GM18511 (cell line): Measurements from ENCODE around the gene CD3G.
"Not testable (repeated sequence)": the region's sequence is repeated elsewhere in the genome, so short reads cannot be mapped to it uniquely, and the experiment has no call there.

Experiments
- ATAC-seq: cut with Tn5 transposase; IDR thresholded peaks from one replicate; pipeline ENCODE4 v1.9.1; 2021; ENCODE audit warnings: mild to moderate bottlenecking, moderate library complexity; ENCODE audit not compliant: unreplicated experiment

Gene CD3G

DNA sequence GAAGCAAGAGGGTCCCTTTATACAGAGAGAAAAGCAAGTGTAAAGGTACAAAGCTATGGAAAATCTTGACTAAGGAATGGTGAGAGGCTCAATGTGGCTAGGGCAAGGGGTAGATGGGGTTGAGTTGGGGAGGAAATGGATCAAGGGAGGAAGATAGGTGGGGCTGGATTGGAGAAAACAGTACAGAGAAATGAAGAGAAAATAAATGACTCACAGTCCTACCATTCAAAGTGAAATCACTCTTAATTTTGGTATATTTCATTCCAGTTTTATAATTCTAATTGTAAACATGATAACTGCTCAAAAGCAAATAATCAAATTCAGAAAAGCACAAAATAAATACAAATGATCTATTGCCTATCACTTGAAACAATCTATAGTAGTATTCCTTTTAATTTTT is 31.8 kb downstream of the CD3G start:
- ATAC-seq, result no peak

DNA sequence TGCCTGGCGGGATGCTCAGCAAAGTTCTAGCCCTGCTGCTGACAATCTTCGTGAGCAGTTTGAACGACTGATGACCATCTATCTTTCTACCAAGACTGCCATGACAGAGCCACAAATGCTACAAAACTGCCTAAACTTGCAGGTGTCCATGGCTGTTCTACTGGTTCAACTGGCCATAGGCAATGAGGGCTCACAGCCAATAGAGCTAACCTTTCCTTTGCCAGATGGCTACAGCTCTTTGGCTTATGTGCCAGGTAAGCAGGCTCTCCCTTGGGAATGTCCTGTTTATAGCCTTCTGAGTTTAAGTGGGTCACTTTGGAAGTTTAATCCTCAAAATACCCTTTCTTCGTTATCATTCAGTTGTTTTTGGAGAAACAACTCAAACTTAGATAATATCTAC is 35.4 kb downstream of the CD3G start:
- ATAC-seq, result no peak

DNA sequence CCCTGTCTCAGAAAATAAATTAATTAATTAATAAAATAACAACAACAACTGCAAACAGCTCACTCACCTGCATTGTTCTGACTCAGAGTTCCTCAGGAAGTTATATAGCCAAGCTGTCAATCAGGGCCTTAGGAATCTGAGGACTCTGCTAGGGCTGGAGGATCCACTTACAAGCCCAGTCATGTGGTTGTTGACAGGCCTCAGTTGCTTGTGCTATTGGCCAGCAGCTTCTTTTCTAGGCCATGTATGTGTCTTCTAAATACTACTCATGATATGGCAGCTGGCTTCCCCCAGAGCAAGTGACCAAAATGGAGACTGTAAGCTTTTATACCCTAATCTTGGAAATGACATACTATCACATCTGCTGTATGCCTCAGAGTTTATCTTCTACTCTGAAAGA is 36.4 kb downstream of the CD3G start:
- ATAC-seq, result no peak

DNA sequence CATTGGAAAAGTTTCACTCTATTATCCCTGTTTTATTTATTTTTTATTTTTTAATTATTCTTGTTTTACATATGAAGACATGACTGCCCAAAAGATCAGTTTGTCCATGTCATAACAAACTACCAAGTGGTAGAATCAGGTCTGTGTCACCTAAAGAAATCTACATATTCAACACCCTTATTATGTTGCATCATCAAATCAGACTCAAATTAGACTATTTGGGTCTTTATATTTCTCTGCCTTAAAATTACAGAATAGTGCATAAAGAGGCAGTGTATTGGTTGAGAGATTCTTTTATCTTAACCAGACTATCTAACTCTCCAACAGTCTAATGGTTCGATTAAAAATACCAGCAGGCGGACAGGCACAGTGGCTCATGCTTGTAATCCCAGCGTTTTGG is 38.8 kb downstream of the CD3G start:
- ATAC-seq, result no peak

DNA sequence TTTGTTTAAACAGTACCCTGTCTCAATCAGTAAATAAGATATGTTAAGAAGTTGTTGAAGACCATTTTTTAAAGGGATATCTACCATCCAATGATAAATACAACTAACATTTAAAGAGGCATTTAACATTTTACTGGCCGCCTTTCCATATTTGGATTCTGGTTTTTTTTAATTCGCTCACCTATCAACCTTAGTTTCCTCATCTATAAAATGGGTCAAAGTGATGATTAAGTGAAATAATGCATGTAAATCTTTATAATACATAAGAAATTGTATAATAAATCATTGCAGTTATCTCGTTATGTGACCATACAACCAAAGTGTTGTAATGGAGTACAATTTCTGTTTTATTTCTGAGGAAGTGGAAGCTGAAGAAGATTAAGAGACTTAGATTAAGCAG is 39.5 kb downstream of the CD3G start:
- no peak for ATAC-seq

DNA sequence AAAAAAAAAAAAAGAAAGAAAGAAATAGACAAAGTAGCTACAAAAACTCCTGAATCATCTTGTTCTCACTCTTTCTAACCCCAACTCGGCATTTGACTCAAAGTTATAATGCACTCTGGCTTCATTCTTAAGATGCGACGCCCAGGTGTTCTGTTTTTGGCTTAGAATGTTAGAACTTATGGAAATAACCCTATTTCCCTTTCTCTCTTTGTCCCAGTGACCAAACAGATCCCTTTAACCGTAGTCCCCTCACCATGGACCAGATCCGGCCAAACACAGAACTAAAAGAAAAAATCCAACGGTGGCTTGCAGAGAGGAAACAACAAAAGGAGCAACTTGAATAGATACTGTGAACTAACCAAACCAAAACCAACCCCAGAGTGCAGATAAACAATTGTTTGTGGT is 52.0 kb downstream of the CD3G start:
- no peak for ATAC-seq

DNA sequence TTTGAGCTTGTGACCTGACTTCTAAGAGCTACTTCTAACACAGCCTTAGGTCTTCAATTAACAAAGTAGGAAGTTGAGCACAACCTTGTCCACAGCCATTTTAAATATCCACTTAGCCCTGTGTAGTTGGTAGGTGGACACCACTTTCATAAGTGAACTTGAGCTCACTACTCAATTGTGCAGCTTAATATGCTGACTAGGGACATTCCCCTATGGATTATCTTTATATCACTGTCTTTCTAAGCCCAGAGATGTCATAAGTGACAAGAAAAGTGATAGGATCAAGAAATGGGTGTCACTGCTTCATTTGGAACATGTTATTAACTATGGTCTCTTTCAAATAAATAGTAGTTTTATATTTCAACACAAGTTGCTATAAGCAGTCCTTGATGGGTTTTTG is 53.3 kb downstream of the CD3G start:
- no peak for ATAC-seq

DNA sequence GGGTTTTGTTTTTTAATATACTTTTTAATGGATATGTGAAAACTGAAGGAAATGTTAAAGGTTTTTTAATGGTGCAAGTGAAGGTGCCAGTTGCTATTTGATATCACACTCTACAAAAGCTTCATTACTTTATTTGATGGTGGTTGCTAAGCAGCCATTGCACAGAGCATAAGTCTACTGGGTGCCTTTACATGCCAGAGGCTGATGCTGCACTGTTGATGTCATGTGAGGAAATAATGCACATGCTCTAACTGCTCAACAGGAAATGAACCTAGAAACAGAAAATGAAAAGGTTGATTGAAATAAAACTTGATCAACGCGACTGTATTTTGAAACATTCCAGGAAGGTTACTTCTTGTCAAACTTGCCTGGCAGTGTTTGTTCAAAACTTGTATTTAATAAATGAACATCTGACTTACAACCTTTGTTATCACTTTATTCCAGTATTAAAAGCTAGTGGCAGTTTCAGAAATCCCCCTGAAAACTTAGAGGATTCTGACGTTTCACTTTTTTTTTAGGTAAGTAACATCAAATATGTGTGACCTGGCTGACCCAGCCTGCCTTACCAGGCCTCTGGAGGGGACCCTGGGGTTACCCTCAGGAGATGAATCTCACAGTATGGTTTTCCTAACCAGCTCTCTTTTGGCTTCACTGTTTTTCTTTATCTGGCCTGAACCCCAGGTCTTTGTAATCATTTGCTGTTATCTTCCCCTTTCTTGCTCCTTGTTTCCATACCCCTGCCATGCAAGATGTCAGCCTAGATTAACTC is 54.8 kb downstream of the CD3G start:
- ATAC-seq, result no peak

DNA sequence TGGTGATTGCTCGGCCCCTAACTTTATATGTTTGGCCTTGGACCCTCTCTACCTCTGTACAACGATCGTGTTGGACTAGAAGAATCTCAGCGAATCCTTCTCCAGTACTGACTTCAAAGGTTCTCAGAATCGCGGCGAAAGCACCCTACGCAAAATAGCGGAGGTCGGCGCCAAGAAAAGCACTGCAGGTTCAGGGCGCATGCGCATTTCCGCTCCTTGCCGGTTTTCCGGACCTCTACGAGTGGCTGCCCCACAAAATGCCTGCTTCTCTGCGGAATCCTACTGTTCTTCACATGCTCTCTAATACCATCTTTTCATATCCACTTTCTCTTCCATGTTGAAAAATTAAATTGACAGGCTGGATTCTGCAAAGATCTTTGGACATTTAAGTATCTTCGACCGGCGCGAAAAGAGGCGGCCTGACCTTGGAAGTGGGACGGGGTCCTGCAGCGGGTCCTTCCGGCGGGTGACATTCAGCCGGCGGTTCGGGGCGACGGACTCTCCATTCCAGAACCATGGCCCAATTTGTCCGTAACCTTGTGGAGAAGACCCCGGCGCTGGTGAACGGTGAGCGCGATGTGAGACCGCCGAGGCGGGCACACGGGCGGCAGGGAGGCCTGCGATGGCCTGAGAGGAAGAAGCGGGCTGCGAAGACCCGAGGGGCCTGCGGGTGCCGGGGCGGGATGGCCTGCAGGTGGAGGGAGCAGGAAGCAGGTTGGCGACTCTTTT is 57.2 kb downstream of the CD3G start, which contains the start of gene ATP5MG:
ATP5MG (plus strand) TSS at position 456 of the 729 bp plus-strand sequence; CDS start at position 516, 60 bp downstream.
- ATAC-seq, result peak; percentile 72

DNA sequence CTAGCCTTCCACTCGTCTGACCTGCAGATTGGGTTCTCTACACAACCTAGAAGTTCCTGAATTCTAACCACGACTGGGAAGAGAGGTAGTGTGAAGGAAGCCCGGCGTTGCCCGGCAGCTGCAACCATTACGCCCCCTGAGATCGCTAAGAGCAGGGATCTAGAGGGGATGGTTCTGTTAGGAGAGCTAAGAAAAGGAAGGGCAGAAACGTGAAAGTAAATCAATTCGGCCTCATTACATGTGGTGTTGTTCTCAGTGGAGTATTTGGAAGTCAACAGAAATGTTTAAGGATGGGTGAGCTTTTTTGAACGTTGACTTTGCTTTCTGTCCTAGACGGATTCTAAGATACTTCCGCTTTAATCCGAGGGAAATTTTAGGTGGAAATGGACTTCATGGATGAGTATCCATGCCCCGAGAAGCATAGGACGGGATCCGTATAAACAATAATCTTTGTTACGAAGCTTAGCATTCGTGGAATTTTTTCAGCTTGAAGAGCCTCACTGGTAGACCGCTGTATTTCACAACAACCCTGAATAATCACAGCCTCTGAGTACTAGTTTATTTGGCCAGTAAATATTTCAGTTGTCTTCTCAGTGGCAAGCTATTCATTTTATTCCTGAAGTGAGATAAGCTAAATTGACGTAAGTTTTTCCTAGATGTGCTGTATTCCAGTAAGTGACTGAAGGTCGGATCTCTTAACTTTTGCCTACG is 57.9 kb downstream of the CD3G start:
- ATAC-seq, result peak; percentile 12

DNA sequence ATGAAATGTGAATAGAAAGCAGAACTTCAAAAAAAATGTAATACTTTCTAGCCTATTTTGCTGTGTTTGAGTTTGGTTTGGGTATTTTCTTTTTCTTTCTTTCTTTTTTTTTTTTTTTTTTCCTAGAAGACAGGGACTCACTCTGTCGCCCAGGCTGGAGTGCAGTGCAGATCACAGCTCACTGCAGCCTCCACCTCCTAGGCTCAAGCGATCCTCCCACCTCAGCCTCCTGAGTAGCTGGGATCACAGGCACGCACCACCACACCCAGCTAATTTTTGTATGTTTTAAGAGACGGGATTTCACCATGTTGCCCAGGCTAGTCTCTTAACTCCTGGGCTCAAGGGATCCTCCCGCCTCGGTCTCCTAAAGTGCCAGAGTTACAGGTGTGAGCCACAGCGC is 58.5 kb downstream of the CD3G start:
- not testable (repeated sequence) for ATAC-seq
